B cell (primary cell): Measurements from ENCODE around the gene CAMP.
"Not testable (repeated sequence)": the region's sequence is repeated elsewhere in the genome, so short reads cannot be mapped to it uniquely, and the experiment has no call there.

Experiments
- EZH2 ChIP-seq: IDR thresholded peaks from 2 replicates; pipeline ENCODE4 v1.6.1; 2012; ENCODE audit warnings: borderline replicate concordance, low read depth, mild to moderate bottlenecking, moderate library complexity, low read length; ENCODE audit not compliant: insufficient read depth, poor library complexity, severe bottlenecking
- TF ChIP-seq, protein P1 (sequence below): fragments of 200-600 bp; IDR thresholded peaks from one replicate; pipeline ENCODE4 v1.8.0; 2022; ENCODE audit warnings: antibody characterized with exemption, mild to moderate bottlenecking

- TF ChIP-seq, protein P1, sequence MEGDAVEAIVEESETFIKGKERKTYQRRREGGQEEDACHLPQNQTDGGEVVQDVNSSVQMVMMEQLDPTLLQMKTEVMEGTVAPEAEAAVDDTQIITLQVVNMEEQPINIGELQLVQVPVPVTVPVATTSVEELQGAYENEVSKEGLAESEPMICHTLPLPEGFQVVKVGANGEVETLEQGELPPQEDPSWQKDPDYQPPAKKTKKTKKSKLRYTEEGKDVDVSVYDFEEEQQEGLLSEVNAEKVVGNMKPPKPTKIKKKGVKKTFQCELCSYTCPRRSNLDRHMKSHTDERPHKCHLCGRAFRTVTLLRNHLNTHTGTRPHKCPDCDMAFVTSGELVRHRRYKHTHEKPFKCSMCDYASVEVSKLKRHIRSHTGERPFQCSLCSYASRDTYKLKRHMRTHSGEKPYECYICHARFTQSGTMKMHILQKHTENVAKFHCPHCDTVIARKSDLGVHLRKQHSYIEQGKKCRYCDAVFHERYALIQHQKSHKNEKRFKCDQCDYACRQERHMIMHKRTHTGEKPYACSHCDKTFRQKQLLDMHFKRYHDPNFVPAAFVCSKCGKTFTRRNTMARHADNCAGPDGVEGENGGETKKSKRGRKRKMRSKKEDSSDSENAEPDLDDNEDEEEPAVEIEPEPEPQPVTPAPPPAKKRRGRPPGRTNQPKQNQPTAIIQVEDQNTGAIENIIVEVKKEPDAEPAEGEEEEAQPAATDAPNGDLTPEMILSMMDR = not testable (repeated sequence)
- TF ChIP-seq EZH2 = not testable (repeated sequence)
These were observed 12.8 kb upstream of the CAMP start for GRCh38 chr3:48210534-48210933.
